PC-3 (cell line): Measurements from ENCODE around the gene KMT2E. TPM values are rescaled to one million over a fixed set of nuclear protein-coding genes. Genes with fewer than 3 reads are reported as not detected.

Source experiments
- ATAC-seq: fragments of 200-7000 bp; cut with Tn5 transposase; 2 replicates; pipeline ENCODE4 v1.9.1; 2020; ENCODE audit warnings: mild to moderate bottlenecking, moderate library complexity
- BruUV-seq: library from RNA; stranded (reverse); fragments of 400-500 nt; replicated peaks from 2 replicates; lab custom pipeline; 2021; lab: Mats Ljungman, UMichigan
- CTCF ChIA-PET: fragments of 300-600 bp; sonication (Branson Sonifier 250); formaldehyde crosslinking; loops from one replicate; lab custom pipeline; 2022; ENCODE audit warnings: antibody characterized with exemption; lab: Charles Lee
- POLR2A ChIA-PET: fragments of 300-600 bp; sonication (Branson Sonifier 250); formaldehyde crosslinking; loops from one replicate; lab custom pipeline; 2022; ENCODE audit warnings: antibody characterized with exemption; ENCODE audit not compliant: unreplicated experiment; lab: Charles Lee
- DNase-seq: peaks from one replicate; pipeline ENCODE4 v3.0.0-alpha.2; 2015
- H2AFZ ChIP-seq: fragments of 300-600 bp; sonication (generic); 2 replicates; pipeline ENCODE4 v1.6.0; 2016; ENCODE audit warnings: antibody characterized with exemption, low read length
- H3F3A ChIP-seq: fragments of 300-600 bp; sonication (generic); one replicate; pipeline ENCODE4 v1.6.0; 2017; ENCODE audit warnings: antibody characterized with exemption, low read length, control low read depth, mild to moderate bottlenecking; ENCODE audit not compliant: unreplicated experiment
- H3K27ac ChIP-seq: fragments of 300-600 bp; sonication (generic); 2 replicates; pipeline ENCODE4 v1.5.1; 2016; ENCODE audit warnings: mild to moderate bottlenecking, low read length
- H3K27me3 ChIP-seq: fragments of 300-600 bp; sonication (generic); 2 replicates; pipeline ENCODE4 v1.6.1; 2016; ENCODE audit warnings: low read length, mixed read lengths
- H3K36me3 ChIP-seq: fragments of 300-600 bp; sonication (generic); 2 replicates; pipeline ENCODE4 v1.6.1; 2016; ENCODE audit warnings: low read depth, mixed run types, low read length, mixed read lengths
- H3K4me1 ChIP-seq: fragments of 300-600 bp; sonication (generic); 2 replicates; pipeline ENCODE4 v1.5.1; 2016; ENCODE audit warnings: low read length; ENCODE audit not compliant: insufficient read depth
- H3K4me2 ChIP-seq: fragments of 300-600 bp; sonication (generic); 2 replicates; pipeline ENCODE4 v1.6.0; 2016; ENCODE audit warnings: low read length
- H3K4me3 ChIP-seq: fragments of 300-600 bp; sonication (generic); 2 replicates; pipeline ENCODE4 v1.5.1; 2016; ENCODE audit warnings: mild to moderate bottlenecking, low read length, mixed read lengths
- H3K79me2 ChIP-seq: fragments of 300-600 bp; sonication (generic); 2 replicates; pipeline ENCODE4 v1.6.1; 2017; ENCODE audit warnings: low read length, mixed read lengths
- H3K9ac ChIP-seq: fragments of 300-600 bp; sonication (generic); 2 replicates; pipeline ENCODE4 v1.6.0; 2016; ENCODE audit warnings: mild to moderate bottlenecking, low read length
- H3K9me2 ChIP-seq: fragments of 300-600 bp; sonication (generic); replicated peaks from 2 replicates; pipeline ENCODE4 v1.6.1; 2016; ENCODE audit warnings: mixed run types, low read length, mixed read lengths
- H3K9me3 ChIP-seq: fragments of 300-600 bp; sonication (generic); 2 replicates; pipeline ENCODE4 v1.6.1; 2016; ENCODE audit warnings: low read length, mixed read lengths
- H4K20me1 ChIP-seq: fragments of 300-600 bp; sonication (generic); 2 replicates; pipeline ENCODE4 v1.6.1; 2016; ENCODE audit warnings: low read length, mixed read lengths
- EZH2 ChIP-seq: fragments of 300-600 bp; sonication (generic); IDR thresholded peaks from one replicate; pipeline ENCODE4 v1.6.1; 2017; ENCODE audit warnings: antibody characterized with exemption, mild to moderate bottlenecking, low read length; ENCODE audit not compliant: unreplicated experiment
- EZH2phosphoT487 ChIP-seq: fragments of 300-600 bp; sonication (generic); IDR thresholded peaks from 2 replicates; pipeline ENCODE4 v1.6.1; 2018; ENCODE audit warnings: mild to moderate bottlenecking, antibody characterized with exemption, low read length, borderline replicate concordance
- intact Hi-C: fragments of 100-400 bp; cut with micrococcal nuclease; formaldehyde crosslinking; loops from 2 replicates; pipeline ENCODE4 v1.9.0; 2023
- total RNA-seq: library from RNA; depleted of rRNA; stranded (reverse); fragments of >200 nt; gene quantifications from 2 replicates; pipeline ENCODE4 v1.2.3, GENCODE V29; 2014
- TF ChIP-seq, protein P1 (sequence below): fragments of 300-600 bp; sonication (generic); conservative IDR thresholded peaks from 2 replicates; pipeline ENCODE4 v1.5.1; 2017; ENCODE audit warnings: antibody characterized with exemption, low read depth, mild to moderate bottlenecking, low read length

KMT2E gene
- total RNA-seq, 1 experiment from 2014 or later, result 21.8 TPM

DNA sequence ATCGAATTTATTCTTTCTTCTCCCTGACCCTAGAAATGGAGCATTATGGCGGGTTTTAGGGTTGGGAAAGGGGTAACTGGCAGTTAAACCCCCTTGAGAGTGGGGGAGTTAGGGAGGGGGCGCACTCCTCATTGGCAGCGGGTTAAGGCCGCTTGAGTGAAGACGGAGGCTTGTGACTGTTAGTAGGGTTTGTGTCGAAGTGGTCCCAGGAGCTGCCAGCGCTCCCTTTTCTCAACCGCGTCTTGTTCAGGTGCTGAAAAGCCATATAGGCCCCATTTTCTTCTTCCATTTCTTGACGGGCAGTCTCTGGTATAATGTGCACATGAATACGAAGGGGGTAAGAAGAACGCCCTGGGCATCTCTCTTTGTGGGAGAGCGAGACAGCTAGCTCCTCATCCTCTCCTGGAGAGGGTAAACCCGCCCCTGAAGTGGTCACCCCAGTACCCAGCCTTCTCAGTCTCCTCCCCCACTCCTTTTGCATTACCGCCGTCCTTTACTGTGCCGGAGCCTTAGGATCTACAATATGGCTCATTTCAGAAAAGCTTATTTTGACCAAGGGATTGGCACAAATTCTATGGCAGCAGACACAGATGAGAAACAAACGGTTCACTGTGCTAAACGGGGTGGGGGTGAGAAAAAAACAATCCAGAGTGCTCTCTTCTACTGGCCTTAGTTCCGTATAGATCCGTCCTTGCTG is 836 bp downstream of the KMT2E start:
- H3K4me1 ChIP-seq, result peaks cover 20% of the 10 kb centered on the region
- H3K9ac ChIP-seq, result peak overlapping the region; percentile 99
- peak overlapping the region; percentile 78 for H3K4me3 ChIP-seq
- TF ChIP-seq, protein P1, sequence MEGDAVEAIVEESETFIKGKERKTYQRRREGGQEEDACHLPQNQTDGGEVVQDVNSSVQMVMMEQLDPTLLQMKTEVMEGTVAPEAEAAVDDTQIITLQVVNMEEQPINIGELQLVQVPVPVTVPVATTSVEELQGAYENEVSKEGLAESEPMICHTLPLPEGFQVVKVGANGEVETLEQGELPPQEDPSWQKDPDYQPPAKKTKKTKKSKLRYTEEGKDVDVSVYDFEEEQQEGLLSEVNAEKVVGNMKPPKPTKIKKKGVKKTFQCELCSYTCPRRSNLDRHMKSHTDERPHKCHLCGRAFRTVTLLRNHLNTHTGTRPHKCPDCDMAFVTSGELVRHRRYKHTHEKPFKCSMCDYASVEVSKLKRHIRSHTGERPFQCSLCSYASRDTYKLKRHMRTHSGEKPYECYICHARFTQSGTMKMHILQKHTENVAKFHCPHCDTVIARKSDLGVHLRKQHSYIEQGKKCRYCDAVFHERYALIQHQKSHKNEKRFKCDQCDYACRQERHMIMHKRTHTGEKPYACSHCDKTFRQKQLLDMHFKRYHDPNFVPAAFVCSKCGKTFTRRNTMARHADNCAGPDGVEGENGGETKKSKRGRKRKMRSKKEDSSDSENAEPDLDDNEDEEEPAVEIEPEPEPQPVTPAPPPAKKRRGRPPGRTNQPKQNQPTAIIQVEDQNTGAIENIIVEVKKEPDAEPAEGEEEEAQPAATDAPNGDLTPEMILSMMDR, result no peak
- TF ChIP-seq EZH2phosphoT487 (no peak), EZH2 (no peak)
- peak overlapping the region; percentile 95 for H3K4me2 ChIP-seq
- no peaks in the 10 kb centered on the region for H3K27me3 ChIP-seq
- DNase-seq (peak; percentile 33), ATAC-seq (no peak)
- peak overlapping the region; percentile 67; the same call in 1 of the 2 replicates for H2AFZ ChIP-seq
- H3K27ac ChIP-seq, result peak overlapping the region; percentile 95
- POLR2A ChIA-PET, result interaction anchor here (0.5 to 0.6 kb wide), 2 partner anchors 14 to 818 kb away, joined by 3 read pairs; no protein-coding TSS in a partner anchor
- peaks cover 67% of the 10 kb centered on the region for H3K79me2 ChIP-seq
- H3K36me3 ChIP-seq, result no peaks in the 10 kb centered on the region
- intact Hi-C loops, result loop anchor here (1.0 to 5.0 kb wide), 3 partner anchors 70 to 372 kb away; partner anchors contain the start of gene SRPK2
- BruUV-seq, result TSS peak; percentile 34
- H3F3A ChIP-seq, result no peaks in the 10 kb centered on the region
- H3K9me2 ChIP-seq, result no peaks in the 10 kb centered on the region
- CTCF ChIA-PET, result interaction anchor here (0.5 to 0.9 kb wide), 2 partner anchors 23 to 33 kb away, joined by 4 to 6 read pairs; no protein-coding TSS in a partner anchor
- peaks cover 36% of the 10 kb centered on the region for H4K20me1 ChIP-seq
- H3K9me3 ChIP-seq, result no peaks in the 10 kb centered on the region

- no peaks in the 10 kb centered on the region for H3K36me3 ChIP-seq
- H4K20me1 ChIP-seq, result peaks cover 30% of the 10 kb centered on the region
- CTCF ChIA-PET, result interaction anchor here (0.7 kb wide), 1 partner anchor 34 kb away, joined by 3 read pairs; no protein-coding TSS in a partner anchor
- H3K79me2 ChIP-seq, result peaks cover 73% of the 10 kb centered on the region
- POLR2A ChIA-PET, result interaction anchor here (0.5 to 1.2 kb wide), 3 partner anchors 14 to 817 kb away, joined by 3 to 9 read pairs (median 3); no protein-coding TSS in a partner anchor
- TF ChIP-seq EZH2phosphoT487 (no peak), EZH2 (no peak)
- TF ChIP-seq, protein P1, result no peak
- intact Hi-C loops, result loop anchor here (2.0 kb wide), 1 partner anchor 81 kb away; no protein-coding TSS in a partner anchor
- peak overlapping the region; percentile 95 for H3K4me2 ChIP-seq
- H3K27me3 ChIP-seq, result no peaks in the 10 kb centered on the region
- BruUV-seq, result no TSS peak
- H3K4me1 ChIP-seq, result peaks cover 16% of the 10 kb centered on the region
- H3K4me3 ChIP-seq, result peak overlapping the region; percentile 78
- H3F3A ChIP-seq, result no peaks in the 10 kb centered on the region
- peak overlapping the region; percentile 99 for H3K9ac ChIP-seq
- H3K9me2 ChIP-seq, result no peaks in the 10 kb centered on the region
- peak; percentile 34 for DNase-seq
- peak overlapping the region; percentile 95 for H3K27ac ChIP-seq
- H2AFZ ChIP-seq, result 0 out of 2 replicates have a peak overlapping the region, but pooled peaks have one; percentile 67
- ATAC-seq, result no peak
- no peaks in the 10 kb centered on the region for H3K9me3 ChIP-seq
Measured at GRCh38 chr7:105015390-105015965, 1.5 kb downstream of the KMT2E start.
